Cardiac septum (tissue), 1 donor: ENCODE results near the gene PTPRG. TPM values are rescaled to one million over a fixed set of nuclear protein-coding genes. Genes with fewer than 3 reads are reported as not detected.

Experiments used
- DNase-seq: peaks from one replicate; pipeline ENCODE4 v3.0.0-alpha.2; 2020; ENCODE audit warnings: low spot score
- intact Hi-C: fragments of 100-400 bp; cut with DNase I; formaldehyde crosslinking; loops from one replicate; pipeline ENCODE4 v1.14.0; 2022
- total RNA-seq: library from RNA; stranded (reverse); fragmentation: NEBNext Ultra II Directional; extraction: Animal tissue kit (Norgen Biotek cat#: 25700); gene quantifications from one replicate; pipeline ENCODE4 v1.2.1, GENCODE V29; 2021
- donor health status: DM: no; HTN: no; CAD: no.

Gene PTPRG
- total RNA-seq, 1 donor from 2014 or later, result 34.3 TPM

GRCh38 chr3:61937477-61937876 is 376.1 kb downstream of the PTPRG start:
- intact Hi-C loops, result no loop called here
- DNase-seq, result no peak

GRCh38 chr3:61938878-61939549 is 377.6 kb downstream of the PTPRG start:
- intact Hi-C loops, result no loop called here
- DNase-seq, result no peak

GRCh38 chr3:61940236-61940635 is 378.9 kb downstream of the PTPRG start:
- intact Hi-C loops, result no loop called here
- no peak for DNase-seq

GRCh38 chr3:61943975-61944374 is 382.6 kb downstream of the PTPRG start:
- intact Hi-C loops, result no loop called here
- no peak for DNase-seq

GRCh38 chr3:61944726-61945125 is 383.4 kb downstream of the PTPRG start:
- intact Hi-C loops, result no loop called here

GRCh38 chr3:61945657-61946056 is 384.3 kb downstream of the PTPRG start:
- intact Hi-C loops, result no loop called here

More at GRCh38 chr3:61944726-61945125, 383.4 kb downstream of the PTPRG start:
- no peak for DNase-seq

GRCh38 chr3:61946570-61947324 is 385.4 kb downstream of the PTPRG start:
- no peak for DNase-seq
- intact Hi-C loops, result no loop called here

More at GRCh38 chr3:61945657-61946056, 384.3 kb downstream of the PTPRG start:
- no peak for DNase-seq

GRCh38 chr3:61947456-61947855 is 386.1 kb downstream of the PTPRG start:
- intact Hi-C loops, result no loop called here
- DNase-seq, result no peak

GRCh38 chr3:61948699-61949305 is 387.4 kb downstream of the PTPRG start:
- no peak for DNase-seq
- intact Hi-C loops, result no loop called here

GRCh38 chr3:61954097-61954540 is 392.7 kb downstream of the PTPRG start:
- intact Hi-C loops, result no loop called here
- no peak for DNase-seq

- intact Hi-C loops, result loop anchor here (5.0 kb wide), 1 partner anchor 232 kb away; no protein-coding TSS in a partner anchor
- no peak for DNase-seq
These were observed 394.1 kb downstream of the PTPRG start for GRCh38 chr3:61955483-61955882.

- intact Hi-C loops, result loop anchor here (5.0 kb wide), 1 partner anchor 231 kb away; no protein-coding TSS in a partner anchor
- DNase-seq, result no peak
These were observed 394.9 kb downstream of the PTPRG start for GRCh38 chr3:61956236-61956635.

GRCh38 chr3:61957259-61957658 is 395.9 kb downstream of the PTPRG start:
- no peak for DNase-seq
- intact Hi-C loops, result loop anchor here (5.0 kb wide), 1 partner anchor 230 kb away; no protein-coding TSS in a partner anchor

- intact Hi-C loops, result no loop called here
- DNase-seq, result no peak
These were observed 399.6 kb downstream of the PTPRG start for GRCh38 chr3:61960976-61961375.

GRCh38 chr3:61961900-61962299 is 400.5 kb downstream of the PTPRG start:
- no peak for DNase-seq
- intact Hi-C loops, result no loop called here

GRCh38 chr3:61964566-61964965 is 403.2 kb downstream of the PTPRG start:
- intact Hi-C loops, result no loop called here
- DNase-seq, result no peak

GRCh38 chr3:61965770-61966131 is 404.4 kb downstream of the PTPRG start:
- no peak for DNase-seq
- intact Hi-C loops, result no loop called here

GRCh38 chr3:61966200-61966599 is 404.8 kb downstream of the PTPRG start:
- intact Hi-C loops, result no loop called here
- no peak for DNase-seq

GRCh38 chr3:61967019-61967418 is 405.6 kb downstream of the PTPRG start:
- intact Hi-C loops, result no loop called here
- no peak for DNase-seq

GRCh38 chr3:61967937-61968336 is 406.6 kb downstream of the PTPRG start:
- no peak for DNase-seq
- intact Hi-C loops, result no loop called here

GRCh38 chr3:61974662-61975061 is 413.3 kb downstream of the PTPRG start:
- DNase-seq, result no peak
- intact Hi-C loops, result no loop called here
